GM12872 (cell line): Measurements from ENCODE around the gene ELN.

Source experiments
- CTCF ChIP-seq: IDR thresholded peaks from 3 replicates; pipeline ENCODE4 v1.5.1; 2011; ENCODE audit warnings: low read depth, mild to moderate bottlenecking, low read length, moderate library complexity; ENCODE audit not compliant: insufficient read depth

The ELN gene

DNA sequence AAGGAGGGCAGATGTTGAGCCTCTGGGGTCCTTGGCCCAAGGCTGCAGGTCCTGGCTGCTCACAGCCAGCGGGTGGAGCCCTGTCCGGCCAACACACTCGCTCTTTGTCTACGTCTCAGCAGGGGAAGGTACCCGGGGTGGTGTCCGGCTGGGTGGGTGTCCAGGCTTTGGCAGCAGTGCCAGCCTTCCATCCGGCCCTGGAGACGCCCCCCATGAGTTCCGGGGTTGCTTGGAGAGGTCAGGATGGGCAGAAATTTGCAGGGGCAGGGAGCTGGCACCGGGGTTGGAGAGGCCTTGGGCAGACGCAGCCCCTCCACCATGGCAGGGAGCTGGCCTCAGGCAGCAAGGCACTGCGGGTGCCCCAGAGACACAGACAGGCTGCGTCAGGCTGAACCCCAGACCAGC, 42.2 kb upstream of the ELN start:
- no peak for TF ChIP-seq CTCF

DNA sequence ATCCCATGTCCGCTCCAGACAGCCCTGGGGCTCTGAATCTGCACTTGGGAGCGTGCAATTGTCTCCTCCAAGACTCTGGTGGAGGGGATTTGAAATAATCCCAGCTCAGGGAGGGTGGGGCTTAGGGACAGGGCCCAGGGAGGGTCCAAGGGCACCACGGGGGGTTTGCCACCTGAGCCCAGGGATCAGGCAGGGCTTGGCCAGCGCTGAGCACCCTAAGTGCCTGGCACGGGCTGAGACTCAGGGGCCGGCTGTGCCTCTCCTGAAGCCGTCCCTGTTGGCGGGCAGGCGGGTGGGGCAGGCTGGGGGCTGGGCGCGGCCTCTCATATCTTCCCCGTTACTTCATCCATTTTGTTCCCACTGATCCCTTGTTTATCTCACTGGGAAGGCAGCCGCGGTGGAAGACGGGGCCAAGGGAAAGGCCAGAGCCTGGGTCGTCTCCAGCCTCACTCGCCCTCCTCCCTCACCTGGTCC, 41.8 kb upstream of the ELN start:
- no peak for TF ChIP-seq CTCF

DNA sequence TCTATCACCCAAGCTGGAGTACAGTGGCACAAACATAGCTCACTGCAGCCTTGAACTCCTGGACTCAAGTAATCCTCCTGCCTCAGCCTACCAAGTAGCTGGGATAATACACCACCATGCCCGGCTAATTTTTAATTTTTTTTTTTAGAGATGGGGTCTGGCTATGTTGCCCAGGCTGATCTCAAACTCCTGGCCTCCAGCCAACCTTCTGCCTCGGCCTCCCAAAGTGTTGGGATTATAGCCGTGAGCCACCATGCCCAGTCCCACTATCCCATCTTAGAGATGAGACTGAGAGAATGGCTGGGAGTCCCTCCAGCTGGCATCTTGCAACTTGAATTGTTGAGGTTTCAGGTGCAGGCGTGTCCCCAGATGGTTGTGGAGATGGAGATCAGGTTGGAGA, 40.7 kb upstream of the ELN start:
- no peak for TF ChIP-seq CTCF

- TF ChIP-seq CTCF: no peak
Measured at GRCh38 chr7:73988197-73988596, 39.8 kb upstream of the ELN start.

DNA sequence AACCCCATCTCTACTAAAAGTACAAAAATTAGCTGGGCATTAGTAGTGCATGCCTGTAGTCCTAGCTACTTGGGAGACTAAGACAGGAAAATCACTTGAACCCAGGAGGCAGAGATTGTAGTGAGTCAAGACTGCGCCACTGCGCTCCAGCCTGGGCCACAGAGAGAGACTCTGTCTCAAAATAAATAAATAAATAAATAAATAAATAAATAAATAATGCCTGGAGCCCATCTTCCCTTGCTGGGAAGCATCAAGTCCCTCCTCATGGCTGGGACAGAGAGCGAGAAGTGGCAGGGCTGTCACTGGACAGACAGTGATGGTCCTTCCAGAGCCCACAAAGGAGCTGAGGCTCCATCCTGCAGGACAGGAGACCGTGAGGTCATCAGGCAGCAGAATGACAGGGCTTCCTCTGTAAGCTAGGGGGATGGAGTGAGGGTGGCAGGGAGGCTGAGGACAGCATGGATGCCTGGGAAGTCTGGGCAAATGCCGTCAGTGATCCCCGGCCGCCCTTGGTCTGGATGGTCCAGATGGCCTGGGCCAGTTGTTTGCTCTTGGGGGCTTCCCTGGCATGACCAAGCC, 36.4 kb upstream of the ELN start:
- no peak for TF ChIP-seq CTCF

GRCh38 chr7:73992101-73992562, 35.8 kb upstream of the ELN start:
- TF ChIP-seq CTCF: no peak

GRCh38 chr7:73994023-73994422, 34.0 kb upstream of the ELN start:
- TF ChIP-seq CTCF: no peak
